ENCODE results near the gene PATZ1. TPM values are rescaled to one million over a fixed set of nuclear protein-coding genes. Genes with fewer than 3 reads are reported as not detected.

Gene PATZ1
- total RNA-seq, 1 donor from 2014 or later: 60.7 TPM

DNA sequence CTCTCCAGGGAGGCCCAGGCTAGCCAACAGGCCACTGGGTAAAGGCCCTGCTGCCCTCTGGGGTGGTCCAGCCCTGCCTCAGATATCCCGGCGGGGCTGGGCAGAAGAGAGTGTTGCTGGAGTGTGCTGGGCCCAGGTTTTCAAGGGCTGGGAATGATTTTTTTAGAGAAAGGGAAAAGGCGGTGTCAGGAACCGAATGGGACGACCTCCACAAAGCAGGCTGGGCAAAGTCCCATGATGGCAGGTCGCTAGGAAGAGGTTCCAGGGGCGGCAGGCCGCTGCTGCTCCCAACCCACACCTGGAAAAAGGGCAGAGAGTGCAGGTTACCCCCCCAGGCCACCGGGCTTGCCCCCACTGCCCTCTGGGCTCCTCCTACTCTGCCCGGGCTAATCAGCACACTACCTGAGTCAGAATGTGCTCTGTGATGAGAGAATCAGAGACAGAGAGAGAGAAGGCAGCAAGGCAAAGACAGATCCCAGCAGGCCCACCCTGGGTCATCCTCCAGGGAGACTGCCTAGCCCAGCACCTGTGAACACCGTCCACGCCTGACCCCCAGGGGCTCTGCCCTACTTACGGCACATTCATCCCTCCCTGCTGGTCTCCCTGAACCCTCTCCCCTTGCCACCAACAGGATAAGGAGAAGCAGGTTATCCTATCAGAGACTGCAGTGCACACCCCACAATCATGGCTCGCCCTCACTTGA is 4.6 kb downstream of the PATZ1 start:
- H3K36me3 ChIP-seq (ENCODE audit: control insufficient read depth, insufficient read depth, low read length): peaks cover 2% of the 10 kb centered on the region
- TF ChIP-seq, protein P1, sequence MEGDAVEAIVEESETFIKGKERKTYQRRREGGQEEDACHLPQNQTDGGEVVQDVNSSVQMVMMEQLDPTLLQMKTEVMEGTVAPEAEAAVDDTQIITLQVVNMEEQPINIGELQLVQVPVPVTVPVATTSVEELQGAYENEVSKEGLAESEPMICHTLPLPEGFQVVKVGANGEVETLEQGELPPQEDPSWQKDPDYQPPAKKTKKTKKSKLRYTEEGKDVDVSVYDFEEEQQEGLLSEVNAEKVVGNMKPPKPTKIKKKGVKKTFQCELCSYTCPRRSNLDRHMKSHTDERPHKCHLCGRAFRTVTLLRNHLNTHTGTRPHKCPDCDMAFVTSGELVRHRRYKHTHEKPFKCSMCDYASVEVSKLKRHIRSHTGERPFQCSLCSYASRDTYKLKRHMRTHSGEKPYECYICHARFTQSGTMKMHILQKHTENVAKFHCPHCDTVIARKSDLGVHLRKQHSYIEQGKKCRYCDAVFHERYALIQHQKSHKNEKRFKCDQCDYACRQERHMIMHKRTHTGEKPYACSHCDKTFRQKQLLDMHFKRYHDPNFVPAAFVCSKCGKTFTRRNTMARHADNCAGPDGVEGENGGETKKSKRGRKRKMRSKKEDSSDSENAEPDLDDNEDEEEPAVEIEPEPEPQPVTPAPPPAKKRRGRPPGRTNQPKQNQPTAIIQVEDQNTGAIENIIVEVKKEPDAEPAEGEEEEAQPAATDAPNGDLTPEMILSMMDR (IDR thresholded peaks at IDR 0.05; ENCODE audit: insufficient read depth, low read length, poor library complexity, severe bottlenecking): no peak
- H3K27me3 ChIP-seq (ENCODE audit: control insufficient read depth, insufficient read depth, low read length): no peaks in the 10 kb centered on the region
- H3K4me3 ChIP-seq (ENCODE audit: low read depth, low read length): no peak overlapping the region
- DNase-seq (ENCODE audit: low read depth): no peak

DNA sequence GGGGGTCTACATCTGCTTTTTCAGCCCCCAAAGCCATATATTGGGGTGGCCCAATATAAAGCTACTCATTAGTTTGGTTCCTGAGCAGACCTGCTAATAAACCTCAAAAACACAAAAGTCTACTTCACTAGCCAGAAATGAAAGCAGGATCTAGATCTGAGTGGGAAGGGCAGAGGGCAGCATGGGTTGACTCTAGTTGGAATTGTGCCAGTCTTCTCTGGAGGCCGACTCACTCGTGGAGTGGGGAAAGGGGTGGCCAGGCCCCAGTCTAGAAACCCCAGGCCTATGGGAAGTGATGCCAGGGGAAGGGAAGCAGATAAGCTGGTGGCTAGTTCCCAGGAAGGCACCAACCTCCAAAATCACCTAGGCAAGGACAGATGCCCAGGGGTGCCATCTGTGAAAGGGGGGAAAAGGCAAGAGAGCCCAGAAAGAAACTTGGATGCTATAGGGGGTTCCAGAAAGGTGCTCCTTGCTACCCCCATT is 5.3 kb downstream of the PATZ1 start:
- TF ChIP-seq, protein P1 (IDR thresholded peaks at IDR 0.05; ENCODE audit: insufficient read depth, low read length, poor library complexity, severe bottlenecking): no peak
- peaks cover 2% of the 10 kb centered on the region for H3K36me3 ChIP-seq (ENCODE audit: control insufficient read depth, insufficient read depth, low read length)
- H3K27me3 ChIP-seq (ENCODE audit: control insufficient read depth, insufficient read depth, low read length): no peaks in the 10 kb centered on the region
- no peak overlapping the region for H3K4me3 ChIP-seq (ENCODE audit: low read depth, low read length)
- no peak for DNase-seq (ENCODE audit: low read depth)

DNA sequence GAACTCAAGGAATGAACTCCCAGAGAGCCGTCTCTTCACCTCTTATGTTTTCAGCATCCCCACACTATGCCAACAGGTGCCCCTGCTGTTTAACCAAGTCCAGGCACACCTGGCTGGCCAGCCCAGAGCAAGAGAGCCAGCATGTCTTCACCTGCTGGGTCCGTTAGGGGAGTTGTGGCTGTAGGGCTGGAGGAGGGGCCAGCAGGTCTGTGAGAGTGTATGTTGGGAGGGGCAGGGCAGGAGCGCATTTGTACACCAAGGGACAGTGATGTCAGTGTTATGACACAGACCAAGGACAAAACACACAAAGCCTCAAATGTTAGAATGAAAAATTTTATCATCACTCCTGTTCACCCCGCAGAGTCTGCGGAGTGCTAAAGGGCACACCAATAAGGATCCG is 5.8 kb downstream of the PATZ1 start:
- peaks cover 4% of the 10 kb centered on the region for H3K36me3 ChIP-seq (ENCODE audit: control insufficient read depth, insufficient read depth, low read length)
- no peaks in the 10 kb centered on the region for H3K27me3 ChIP-seq (ENCODE audit: control insufficient read depth, insufficient read depth, low read length)
- no peak overlapping the region for H3K4me3 ChIP-seq (ENCODE audit: low read depth, low read length)
- TF ChIP-seq, protein P1 (IDR thresholded peaks at IDR 0.05; ENCODE audit: insufficient read depth, low read length, poor library complexity, severe bottlenecking): no peak
- no peak for DNase-seq (ENCODE audit: low read depth)

DNA sequence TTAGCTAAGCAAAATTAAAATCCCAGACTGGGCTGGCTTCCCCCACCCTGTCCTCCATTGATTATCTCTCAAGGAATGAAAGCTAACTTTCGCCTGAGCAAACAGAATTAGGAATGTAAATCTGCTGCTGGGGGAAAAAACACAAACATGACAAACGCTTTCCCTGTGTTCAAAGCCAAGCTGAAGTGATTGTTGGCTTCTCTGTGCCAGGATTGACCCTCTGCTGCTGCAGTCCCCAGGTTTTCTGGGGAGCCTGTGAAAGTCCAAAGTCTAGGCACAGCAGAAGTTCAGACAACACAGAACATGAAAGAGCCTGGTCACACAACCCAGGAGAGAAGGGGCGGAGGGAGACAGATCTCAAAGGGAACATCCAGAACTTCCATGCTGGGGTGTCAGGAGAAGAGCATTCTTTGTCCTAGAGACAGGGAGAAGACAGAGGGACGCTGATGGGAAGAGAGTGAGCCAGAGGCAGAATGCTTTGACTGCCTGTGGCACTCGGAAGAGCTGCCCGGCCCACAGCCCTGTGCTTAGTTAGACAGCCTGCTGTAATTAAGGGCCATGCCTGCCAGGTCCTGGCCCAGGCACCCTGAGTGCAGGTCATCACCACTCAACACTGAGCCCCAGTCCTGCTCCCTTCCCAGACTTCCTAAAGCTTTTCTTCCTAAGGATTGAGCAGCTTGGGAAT is 6.9 kb downstream of the PATZ1 start:
- peaks cover 6% of the 10 kb centered on the region for H3K36me3 ChIP-seq (ENCODE audit: control insufficient read depth, insufficient read depth, low read length)
- TF ChIP-seq, protein P1 (IDR thresholded peaks at IDR 0.05; ENCODE audit: insufficient read depth, low read length, poor library complexity, severe bottlenecking): no peak
- no peak overlapping the region for H3K4me3 ChIP-seq (ENCODE audit: low read depth, low read length)
- no peaks in the 10 kb centered on the region for H3K27me3 ChIP-seq (ENCODE audit: control insufficient read depth, insufficient read depth, low read length)
- no peak for DNase-seq (ENCODE audit: low read depth)

DNA sequence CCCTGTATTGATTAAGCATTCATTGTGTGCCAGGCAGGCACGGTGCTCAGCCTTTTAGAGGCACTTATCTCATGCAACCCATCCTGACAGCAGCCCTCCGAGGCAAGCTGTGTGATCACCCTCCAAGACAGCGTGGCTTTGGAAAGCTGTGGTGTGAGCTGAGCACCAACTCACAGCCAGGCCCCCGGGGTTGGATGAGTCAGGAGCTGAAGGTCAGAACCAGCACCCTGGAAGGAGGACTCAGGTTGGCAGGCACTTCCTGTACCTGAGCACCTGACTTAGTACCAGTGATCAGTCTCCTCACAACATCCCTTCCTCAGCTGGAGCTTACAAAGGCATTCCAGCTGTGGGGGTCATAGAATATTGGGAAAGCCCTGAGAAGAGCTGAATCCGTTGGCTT is 9.0 kb downstream of the PATZ1 start:
- no peak overlapping the region for H3K4me3 ChIP-seq (ENCODE audit: low read depth, low read length)
- peaks cover 5% of the 10 kb centered on the region for H3K36me3 ChIP-seq (ENCODE audit: control insufficient read depth, insufficient read depth, low read length)
- H3K27me3 ChIP-seq (ENCODE audit: control insufficient read depth, insufficient read depth, low read length): no peaks in the 10 kb centered on the region
- TF ChIP-seq, protein P1 (IDR thresholded peaks at IDR 0.05; ENCODE audit: insufficient read depth, low read length, poor library complexity, severe bottlenecking): no peak
- DNase-seq (ENCODE audit: low read depth): no peak
